OCI-M2 (cell line): ENCODE data around the gene RCC1.
A peak's percentile ranks its signal among the peaks of the same experiment; 100 is the strongest.
"Not testable (repeated sequence)": the region's sequence is repeated elsewhere in the genome, so short reads cannot be mapped to it uniquely, and the experiment has no call there.

Source experiments
- DNase-seq: peaks from one replicate; lab custom pipeline; 2025; ENCODE audit not compliant: unreplicated experiment; lab: John Stamatoyannopoulos, UW

The RCC1 gene

GRCh38 chr1:28505406-28506187 is at the start of gene RCC1:
TSS of gene RCC1 (plus strand) at chr1:28506043. CDS start at chr1:28529867, 23,824 bp downstream.
- DNase-seq: peak; percentile 85

- no peak for DNase-seq
Observed at GRCh38 chr1:28456078-28456477, 49.8 kb upstream of the RCC1 start.

- no peak for DNase-seq
Observed at GRCh38 chr1:28457678-28458077, 48.2 kb upstream of the RCC1 start.

- DNase-seq: no peak
Observed at GRCh38 chr1:28458237-28459228, 47.3 kb upstream of the RCC1 start.

- DNase-seq: no peak
Observed at GRCh38 chr1:28466226-28466778, 39.5 kb upstream of the RCC1 start.

- no peak for DNase-seq
Observed at GRCh38 chr1:28470146-28470545, 35.7 kb upstream of the RCC1 start.

- not testable (repeated sequence) for DNase-seq
Observed at GRCh38 chr1:28479497-28479896, 26.3 kb upstream of the RCC1 start.

- no peak for DNase-seq
Observed at GRCh38 chr1:28480308-28480707, 25.5 kb upstream of the RCC1 start.

GRCh38 chr1:28482138-28482537 is 23.7 kb upstream of the RCC1 start:
- DNase-seq: no peak

GRCh38 chr1:28482702-28483101 is 23.1 kb upstream of the RCC1 start:
- no peak for DNase-seq

GRCh38 chr1:28494737-28495136 is 11.1 kb upstream of the RCC1 start:
- no peak for DNase-seq

GRCh38 chr1:28499553-28499952 is 6.3 kb upstream of the RCC1 start:
- no peak for DNase-seq

GRCh38 chr1:28501925-28502324 is 3.9 kb upstream of the RCC1 start:
- DNase-seq: no peak

GRCh38 chr1:28503117-28503516 is 2.7 kb upstream of the RCC1 start:
- no peak for DNase-seq

GRCh38 chr1:28506907-28507246 is 1.0 kb downstream of the RCC1 start:
- DNase-seq: no peak

- DNase-seq: no peak
Observed at GRCh38 chr1:28507247-28507645, 1.4 kb downstream of the RCC1 start.

GRCh38 chr1:28507646-28508434 is 2.0 kb downstream of the RCC1 start:
- no peak for DNase-seq

GRCh38 chr1:28508435-28508754 is 2.6 kb downstream of the RCC1 start:
- no peak for DNase-seq

GRCh38 chr1:28509705-28510272 is 3.9 kb downstream of the RCC1 start:
- DNase-seq: no peak

- DNase-seq: no peak
Observed at GRCh38 chr1:28510273-28510969, 4.6 kb downstream of the RCC1 start.
